Bronchial epithelial cell (primary cell): ENCODE results near the gene THAP8. TPM values are rescaled to one million over a fixed set of nuclear protein-coding genes. Genes with fewer than 3 reads are reported as not detected.
A peak's percentile ranks its signal among the peaks of the same experiment; 100 is the strongest.
"Not testable (repeated sequence)": the region's sequence is repeated elsewhere in the genome, so short reads cannot be mapped to it uniquely, and the experiment has no call there.

Source experiments
- DNase-seq: peaks from one replicate; pipeline ENCODE4 v3.0.0-alpha.2; 2010; ENCODE audit warnings: low read depth
- FAIRE-seq: peaks from 2 replicates; lab custom pipeline; 2011; peaks lifted over from hg19 to GRCh38; lab: Jason Lieb, UNC
- H3K27me3 ChIP-seq: 2 replicates; pipeline ENCODE4 v1.5.1; 2011; ENCODE audit warnings: low read length; ENCODE audit not compliant: control insufficient read depth, insufficient read depth
- H3K36me3 ChIP-seq: 2 replicates; pipeline ENCODE4 v1.5.1; 2011; ENCODE audit warnings: low read length; ENCODE audit not compliant: control insufficient read depth, insufficient read depth
- H3K4me3 ChIP-seq: 2 replicates; pipeline ENCODE4 v1.5.1; 2011; ENCODE audit warnings: mild to moderate bottlenecking, low read depth, low read length, control low read depth
- CTCF ChIP-seq: IDR thresholded peaks from 2 replicates; pipeline ENCODE4 v1.5.1; 2011; ENCODE audit warnings: mild to moderate bottlenecking, moderate library complexity, low read length, control low read depth, inconsistent platforms; ENCODE audit not compliant: insufficient read depth, severe bottlenecking
- total RNA-seq: library from RNA; depleted of rRNA; stranded (reverse); fragments of >200 nt; gene quantifications from 2 replicates; pipeline ENCODE4 v1.2.1, GENCODE V29; 2014

The THAP8 gene
- total RNA-seq, 1 donor from 2014 or later: 2.1 TPM

- TF ChIP-seq CTCF: no peak
- FAIRE-seq (no peak), DNase-seq (no peak)
- Histone ChIP-seq H3K27me3 (no peaks in the 10 kb centered on the region), H3K36me3 (no peaks in the 10 kb centered on the region), H3K4me3 (no peak overlapping the region)
Measured at GRCh38 chr19:36079389-36079945, 25.4 kb upstream of the THAP8 start.

GRCh38 chr19:36073121-36073876, 19.2 kb upstream of the THAP8 start:
- no peak for DNase-seq
- TF ChIP-seq CTCF: no peak
- Histone ChIP-seq H3K4me3 (no peak overlapping the region), H3K36me3 (no peaks in the 10 kb centered on the region), H3K27me3 (peaks cover 2% of the 10 kb centered on the region)
- no peak for FAIRE-seq

GRCh38 chr19:36072081-36072480, 18.0 kb upstream of the THAP8 start:
- Histone ChIP-seq H3K27me3 (peaks cover 2% of the 10 kb centered on the region), H3K4me3 (no peak overlapping the region), H3K36me3 (peaks cover 1% of the 10 kb centered on the region)
- DNase-seq (no peak), FAIRE-seq (peak; percentile 13)
- TF ChIP-seq CTCF: no peak

GRCh38 chr19:36068810-36069499, 14.9 kb upstream of the THAP8 start:
- not testable (repeated sequence) for H3K36me3 ChIP-seq, H3K4me3 ChIP-seq, H3K27me3 ChIP-seq, DNase-seq, FAIRE-seq

GRCh38 chr19:36067681-36068080, 13.6 kb upstream of the THAP8 start:
- no peak for FAIRE-seq
- H3K27me3 ChIP-seq: peaks cover 2% of the 10 kb centered on the region
- no peak for DNase-seq
- H3K4me3 ChIP-seq: no peak overlapping the region
- H3K36me3 ChIP-seq: peaks cover 1% of the 10 kb centered on the region
- TF ChIP-seq CTCF: no peak

GRCh38 chr19:36064826-36065225, 10.7 kb upstream of the THAP8 start:
- no peak for TF ChIP-seq CTCF
- Histone ChIP-seq H3K27me3 (no peaks in the 10 kb centered on the region), H3K36me3 (peaks cover 1% of the 10 kb centered on the region), H3K4me3 (no peak overlapping the region)
- DNase-seq (no peak), FAIRE-seq (no peak)
